ENCODE results near the gene KIDINS220.

KIDINS220 gene

DNA sequence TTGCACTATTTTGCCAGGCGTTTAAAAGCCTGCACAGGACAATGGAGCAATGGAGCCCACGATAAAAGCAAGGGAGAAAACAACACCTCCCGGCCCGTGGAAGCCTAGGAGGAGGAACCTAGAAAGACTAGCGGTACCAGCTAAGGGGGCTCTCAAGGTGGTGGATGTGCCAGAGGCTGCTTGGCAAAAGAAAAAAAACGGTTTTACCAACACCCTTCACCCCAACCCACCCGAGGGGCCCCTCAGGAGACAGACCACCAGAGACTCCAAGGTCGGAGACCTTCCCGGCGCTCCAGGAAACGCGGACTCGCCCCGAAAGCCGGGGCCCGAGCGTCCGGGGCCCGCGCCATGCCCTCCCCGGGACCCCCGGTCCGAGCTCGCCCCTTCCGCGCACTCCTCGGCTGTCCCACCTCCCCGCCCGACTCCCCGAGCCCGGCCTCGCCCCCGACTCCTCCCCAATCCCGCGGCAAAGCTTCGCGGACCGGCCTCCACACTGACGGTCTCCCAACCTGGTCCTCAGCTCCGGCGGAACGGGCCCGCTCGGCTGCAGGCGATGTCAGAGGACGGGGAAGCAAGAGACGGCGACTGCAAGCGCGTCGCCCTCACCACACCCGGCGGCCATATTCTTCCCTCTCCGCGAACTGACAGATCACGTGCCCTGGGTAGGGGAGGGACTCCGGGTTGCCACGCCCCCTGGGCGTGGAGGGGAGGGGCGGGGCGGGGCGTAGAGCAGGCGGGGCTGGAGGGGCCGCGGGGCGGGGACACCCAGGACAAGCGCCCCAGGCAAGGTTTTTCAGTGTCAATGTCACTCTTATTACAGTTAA lies at the start of gene KIDINS220:
Gene KIDINS220, minus strand, starts transcription at position 643 of the 824 bp plus-strand sequence. CDS start 10,520 bp downstream, outside the sequence.
- no peaks in the 10 kb centered on the region for H3K27me3 ChIP-seq (ENCODE audit: insufficient read depth, low read length)
- peaks cover 15% of the 10 kb centered on the region for H3K4me1 ChIP-seq (ENCODE audit: insufficient read depth, low read length)
- H3K9me3 ChIP-seq (ENCODE audit: low read length), result no peaks in the 10 kb centered on the region

DNA sequence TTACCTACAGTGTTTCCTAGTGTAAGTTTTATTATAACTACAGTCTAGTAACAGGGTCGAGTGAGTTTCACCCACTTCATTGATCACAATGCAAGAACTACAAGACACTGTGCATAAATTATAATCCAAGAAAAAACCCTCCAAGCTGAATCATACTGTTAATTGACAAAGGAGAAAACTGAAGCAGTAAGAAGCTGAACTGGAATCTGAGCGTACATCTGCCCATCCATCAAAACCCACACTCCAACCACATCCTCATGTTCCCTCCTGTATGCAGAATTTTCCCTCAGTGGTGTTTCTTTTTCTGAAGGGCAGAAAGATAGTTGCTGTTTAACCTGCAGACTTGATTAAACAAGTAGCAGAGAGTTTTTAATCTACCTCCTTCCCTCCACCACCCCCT lies 49.5 kb upstream of the KIDINS220 start:
- H2AFZ ChIP-seq (ENCODE audit: low read depth, low read length), result no peak overlapping the region
- H3K4me1 ChIP-seq (ENCODE audit: insufficient read depth, low read length), result no peaks in the 10 kb centered on the region
- no peaks in the 10 kb centered on the region for H3K9me3 ChIP-seq (ENCODE audit: low read length)
- no peak overlapping the region for H3K4me3 ChIP-seq (ENCODE audit: low read length)
- H3K27me3 ChIP-seq (ENCODE audit: insufficient read depth, low read length), result no peaks in the 10 kb centered on the region
- peaks cover 9% of the 10 kb centered on the region for H3K36me3 ChIP-seq (ENCODE audit: insufficient read depth, low read length)

More for the DNA sequence above, at the start of gene KIDINS220:
- H3K4me3 ChIP-seq (ENCODE audit: low read length), result peak within 1 kb of the TSS; percentile 99
- no peaks in the 10 kb centered on the region for H3K36me3 ChIP-seq (ENCODE audit: insufficient read depth, low read length)
- peak within 1 kb of the TSS; percentile 84 for H2AFZ ChIP-seq (ENCODE audit: low read depth, low read length)

DNA sequence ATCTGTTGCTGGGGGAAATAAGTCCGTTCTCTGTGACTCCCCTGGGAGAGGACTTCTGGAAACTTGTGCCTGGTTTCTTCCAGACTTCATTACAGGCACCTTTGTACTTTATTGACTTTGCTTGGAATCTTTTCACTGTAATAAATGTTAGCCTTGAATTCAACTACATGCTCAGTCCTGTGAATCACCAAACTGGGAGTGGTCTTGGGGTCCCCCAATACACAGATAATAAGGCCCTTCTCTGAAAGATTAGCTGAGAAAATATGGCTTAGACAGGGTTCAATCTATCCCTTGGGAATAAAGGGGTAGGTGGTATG lies 48.7 kb upstream of the KIDINS220 start:
- Histone ChIP-seq H3K27me3 (ENCODE audit: insufficient read depth, low read length) (no peaks in the 10 kb centered on the region), H3K36me3 (ENCODE audit: insufficient read depth, low read length) (peaks cover 11% of the 10 kb centered on the region), H3K4me1 (ENCODE audit: insufficient read depth, low read length) (no peaks in the 10 kb centered on the region), H3K9me3 (ENCODE audit: low read length) (no peaks in the 10 kb centered on the region), H3K4me3 (ENCODE audit: low read length) (no peak overlapping the region), H2AFZ (ENCODE audit: low read depth, low read length) (no peak overlapping the region)

DNA sequence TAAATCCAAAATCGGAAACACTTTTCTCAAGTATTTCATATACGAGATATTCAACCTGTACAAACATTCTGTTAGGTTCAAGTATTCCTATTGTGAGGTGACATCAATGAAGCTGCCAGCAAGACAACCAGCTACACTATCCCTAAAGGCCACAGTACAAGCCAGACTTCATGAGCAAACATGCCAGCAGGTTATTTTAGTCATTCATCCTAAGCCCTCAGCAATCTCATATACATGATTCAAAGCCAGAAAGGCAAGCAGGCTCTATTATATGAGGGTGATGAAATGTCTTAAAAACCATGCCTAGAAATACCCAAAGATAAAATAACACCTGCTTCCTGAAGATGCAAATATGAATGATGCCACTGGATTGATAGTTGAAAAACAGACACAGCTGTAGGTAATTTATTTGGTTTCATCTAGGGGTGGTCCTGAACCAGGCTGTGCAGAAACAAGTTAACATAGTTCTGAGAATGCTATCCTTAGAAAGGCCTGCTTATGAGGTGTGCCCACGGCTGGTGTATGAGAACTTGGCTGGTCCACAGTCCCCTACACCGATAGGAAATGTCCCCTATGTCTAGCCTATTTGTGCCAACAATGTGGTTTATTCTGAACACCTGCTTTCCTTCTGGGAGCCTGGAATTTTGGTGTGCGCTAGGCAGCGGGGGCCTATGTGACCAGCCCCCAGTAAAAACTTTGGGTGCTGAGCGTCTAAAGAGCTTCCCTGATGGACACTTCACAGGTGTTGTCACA lies 48.2 kb upstream of the KIDINS220 start:
- H3K9me3 ChIP-seq (ENCODE audit: low read length), result no peaks in the 10 kb centered on the region
- H3K36me3 ChIP-seq (ENCODE audit: insufficient read depth, low read length), result peaks cover 15% of the 10 kb centered on the region
- H2AFZ ChIP-seq (ENCODE audit: low read depth, low read length), result no peak overlapping the region
- H3K4me3 ChIP-seq (ENCODE audit: low read length), result no peak overlapping the region
- H3K27me3 ChIP-seq (ENCODE audit: insufficient read depth, low read length), result no peaks in the 10 kb centered on the region
- H3K4me1 ChIP-seq (ENCODE audit: insufficient read depth, low read length), result no peaks in the 10 kb centered on the region

DNA sequence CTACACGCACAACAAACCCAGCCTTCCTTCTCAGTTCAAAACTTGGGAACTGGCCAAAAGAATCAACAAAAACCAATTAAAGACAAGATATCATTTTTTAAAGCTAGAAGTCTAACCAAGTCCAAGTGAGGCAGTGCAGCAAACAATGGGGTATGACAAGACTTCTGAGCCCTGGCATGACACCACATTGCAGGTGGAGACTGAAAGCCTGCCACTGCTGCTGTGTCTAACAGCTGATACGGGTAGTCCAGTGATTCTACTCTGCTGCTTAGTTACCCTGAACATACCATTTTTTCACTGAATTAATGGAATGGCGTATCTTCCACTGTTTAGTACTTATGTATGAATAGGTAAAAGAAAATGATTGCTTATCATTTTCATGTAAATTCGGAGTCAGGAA lies 47.4 kb upstream of the KIDINS220 start:
- no peaks in the 10 kb centered on the region for H3K27me3 ChIP-seq (ENCODE audit: insufficient read depth, low read length)
- no peaks in the 10 kb centered on the region for H3K9me3 ChIP-seq (ENCODE audit: low read length)
- H3K4me1 ChIP-seq (ENCODE audit: insufficient read depth, low read length), result no peaks in the 10 kb centered on the region
- no peak overlapping the region for H3K4me3 ChIP-seq (ENCODE audit: low read length)
- H2AFZ ChIP-seq (ENCODE audit: low read depth, low read length), result no peak overlapping the region
- H3K36me3 ChIP-seq (ENCODE audit: insufficient read depth, low read length), result peaks cover 21% of the 10 kb centered on the region

DNA sequence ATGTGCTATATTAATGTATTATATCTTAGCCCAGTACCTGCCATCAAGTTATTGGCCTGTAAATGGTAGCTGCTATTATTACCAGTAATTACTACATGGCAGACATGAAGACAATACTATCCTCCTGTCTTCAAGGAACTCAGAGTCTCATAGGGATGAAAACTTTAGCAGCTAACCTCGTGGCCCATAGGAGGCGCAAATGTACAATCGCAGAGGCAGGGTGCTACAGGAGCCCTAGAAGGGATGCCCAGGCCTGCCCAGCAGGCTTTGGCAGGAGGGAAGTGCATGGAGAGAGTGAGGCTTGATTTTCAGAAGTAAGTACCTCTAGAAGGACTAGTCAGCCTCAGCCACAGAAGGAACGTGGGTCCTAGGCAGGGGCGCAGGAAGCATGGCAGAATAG lies 44.7 kb upstream of the KIDINS220 start:
- Histone ChIP-seq H3K4me3 (ENCODE audit: low read length) (no peak overlapping the region), H3K9me3 (ENCODE audit: low read length) (no peaks in the 10 kb centered on the region), H3K4me1 (ENCODE audit: insufficient read depth, low read length) (no peaks in the 10 kb centered on the region), H3K36me3 (ENCODE audit: insufficient read depth, low read length) (peaks cover 27% of the 10 kb centered on the region), H2AFZ (ENCODE audit: low read depth, low read length) (no peak overlapping the region), H3K27me3 (ENCODE audit: insufficient read depth, low read length) (no peaks in the 10 kb centered on the region)

DNA sequence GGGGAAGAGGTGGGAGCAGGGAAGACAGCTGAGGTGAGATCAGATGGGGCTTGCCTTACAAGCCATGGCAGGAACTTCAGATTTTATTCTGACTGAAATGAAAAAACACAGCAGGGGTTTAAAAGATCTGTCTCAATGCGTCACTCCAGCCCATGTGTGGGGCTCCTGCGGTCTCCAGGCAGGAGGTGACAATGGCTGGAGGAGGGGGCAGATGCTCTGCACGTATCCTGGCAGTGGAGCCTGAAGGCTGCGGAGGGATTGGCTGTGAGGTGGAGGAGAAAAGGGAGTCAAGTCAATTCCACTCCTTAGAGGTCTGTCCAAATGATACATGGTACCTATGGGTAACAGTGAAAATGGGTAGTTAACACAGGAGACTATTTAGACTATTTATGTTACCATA lies 40.5 kb upstream of the KIDINS220 start:
- no peak overlapping the region for H2AFZ ChIP-seq (ENCODE audit: low read depth, low read length)
- no peaks in the 10 kb centered on the region for H3K9me3 ChIP-seq (ENCODE audit: low read length)
- H3K4me1 ChIP-seq (ENCODE audit: insufficient read depth, low read length), result no peaks in the 10 kb centered on the region
- H3K36me3 ChIP-seq (ENCODE audit: insufficient read depth, low read length), result peaks cover 32% of the 10 kb centered on the region
- H3K27me3 ChIP-seq (ENCODE audit: insufficient read depth, low read length), result no peaks in the 10 kb centered on the region
- H3K4me3 ChIP-seq (ENCODE audit: low read length), result no peak overlapping the region

DNA sequence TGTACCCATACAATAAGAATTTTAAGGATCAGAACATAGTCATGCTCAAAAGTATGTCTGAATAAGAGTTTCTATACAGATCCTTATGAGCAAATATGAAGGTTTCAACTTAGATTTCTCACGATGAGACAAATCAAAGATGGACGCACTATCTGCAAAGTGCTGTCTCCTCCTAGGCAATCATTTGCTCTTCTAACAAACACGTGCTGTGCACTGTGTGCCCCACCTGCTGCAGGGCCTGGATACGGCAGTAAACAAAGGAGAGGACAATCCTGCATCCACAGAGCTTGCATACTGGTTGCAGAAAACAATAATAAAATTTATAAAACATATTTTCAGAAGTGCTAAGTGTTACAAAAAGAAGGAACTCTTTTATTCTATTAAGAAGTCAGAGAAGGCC lies 39.9 kb upstream of the KIDINS220 start:
- no peak overlapping the region for H2AFZ ChIP-seq (ENCODE audit: low read depth, low read length)
- peaks cover 30% of the 10 kb centered on the region for H3K36me3 ChIP-seq (ENCODE audit: insufficient read depth, low read length)
- no peaks in the 10 kb centered on the region for H3K9me3 ChIP-seq (ENCODE audit: low read length)
- no peak overlapping the region for H3K4me3 ChIP-seq (ENCODE audit: low read length)
- H3K27me3 ChIP-seq (ENCODE audit: insufficient read depth, low read length), result no peaks in the 10 kb centered on the region
- H3K4me1 ChIP-seq (ENCODE audit: insufficient read depth, low read length), result no peaks in the 10 kb centered on the region

DNA sequence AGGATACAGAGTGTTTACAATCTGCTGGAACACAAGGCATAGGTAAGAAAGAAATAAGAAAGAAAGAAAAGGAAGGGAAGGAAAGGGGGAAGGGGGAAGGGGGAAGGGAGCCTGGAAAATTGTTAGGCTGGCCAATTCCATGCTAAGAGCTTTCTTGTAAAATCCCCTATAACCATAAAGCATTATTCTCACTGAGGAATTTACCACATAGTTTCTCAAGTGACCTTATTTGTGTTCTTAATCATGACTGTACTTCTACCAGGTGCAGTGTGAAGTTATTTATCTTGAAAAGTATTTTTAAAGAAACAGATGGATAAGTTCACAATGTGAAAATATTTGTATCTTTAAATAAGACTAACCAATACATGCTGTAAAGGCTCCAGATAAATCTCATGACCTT lies 39.2 kb upstream of the KIDINS220 start:
- no peaks in the 10 kb centered on the region for H3K4me1 ChIP-seq (ENCODE audit: insufficient read depth, low read length)
- H3K27me3 ChIP-seq (ENCODE audit: insufficient read depth, low read length), result no peaks in the 10 kb centered on the region

DNA sequence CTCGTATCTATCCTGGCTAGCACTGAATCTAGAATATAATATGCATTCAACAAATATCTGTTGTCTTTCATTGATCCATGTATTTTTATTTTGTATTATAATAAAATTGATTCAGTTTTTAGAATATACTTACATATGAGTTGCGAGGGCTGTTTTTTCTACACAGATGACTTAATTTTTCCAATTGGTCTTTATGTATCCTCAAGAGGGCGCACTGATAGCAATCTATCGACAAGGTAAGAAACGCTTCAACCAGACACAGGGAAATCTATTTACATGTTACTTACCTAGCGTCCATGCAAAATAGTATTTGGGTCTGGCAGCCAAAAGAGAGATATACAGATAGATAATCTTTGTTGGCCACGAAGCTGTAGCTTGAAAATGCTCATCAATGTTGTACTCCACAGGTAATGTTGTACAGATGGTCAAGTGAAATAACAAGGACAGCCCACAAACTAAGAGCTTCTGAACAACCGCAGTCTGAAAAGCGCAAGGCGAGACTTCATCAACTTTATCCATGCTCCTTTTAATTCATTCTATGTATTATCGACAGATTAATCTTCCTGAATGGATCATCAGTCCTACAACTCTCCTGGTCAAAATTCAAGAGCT lies 35.5 kb upstream of the KIDINS220 start:
- Histone ChIP-seq H3K4me3 (ENCODE audit: low read length) (no peak overlapping the region), H3K27me3 (ENCODE audit: insufficient read depth, low read length) (no peaks in the 10 kb centered on the region), H2AFZ (ENCODE audit: low read depth, low read length) (no peak overlapping the region), H3K36me3 (ENCODE audit: insufficient read depth, low read length) (peaks cover 20% of the 10 kb centered on the region), H3K4me1 (ENCODE audit: insufficient read depth, low read length) (no peaks in the 10 kb centered on the region), H3K9me3 (ENCODE audit: low read length) (no peaks in the 10 kb centered on the region)

More for the DNA sequence above, 39.2 kb upstream of the KIDINS220 start:
- Histone ChIP-seq H2AFZ (ENCODE audit: low read depth, low read length) (no peak overlapping the region), H3K9me3 (ENCODE audit: low read length) (no peaks in the 10 kb centered on the region), H3K4me3 (ENCODE audit: low read length) (no peak overlapping the region), H3K36me3 (ENCODE audit: insufficient read depth, low read length) (peaks cover 28% of the 10 kb centered on the region)

DNA sequence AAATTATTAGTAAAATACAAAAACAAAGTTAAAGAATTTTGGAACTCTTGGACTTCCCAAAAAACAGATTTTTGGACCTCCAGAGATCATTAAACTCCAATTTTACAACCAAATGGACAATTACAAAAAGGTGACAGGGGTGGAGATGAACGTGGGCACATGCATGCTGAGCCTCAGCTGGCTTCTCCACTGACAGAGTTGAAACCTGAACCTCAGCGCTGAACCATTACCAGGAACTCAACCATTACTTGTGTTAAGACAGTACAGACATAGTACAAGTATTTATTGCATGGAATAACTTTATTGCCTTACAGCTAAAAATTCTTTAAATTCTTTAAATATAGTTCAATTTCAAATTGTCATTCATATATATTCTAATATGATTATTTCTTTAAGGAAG lies 33.0 kb upstream of the KIDINS220 start:
- no peaks in the 10 kb centered on the region for H3K27me3 ChIP-seq (ENCODE audit: insufficient read depth, low read length)
- no peaks in the 10 kb centered on the region for H3K9me3 ChIP-seq (ENCODE audit: low read length)
- H3K4me1 ChIP-seq (ENCODE audit: insufficient read depth, low read length), result no peaks in the 10 kb centered on the region
- no peak overlapping the region for H2AFZ ChIP-seq (ENCODE audit: low read depth, low read length)
- peaks cover 11% of the 10 kb centered on the region for H3K36me3 ChIP-seq (ENCODE audit: insufficient read depth, low read length)
- H3K4me3 ChIP-seq (ENCODE audit: low read length), result no peak overlapping the region

DNA sequence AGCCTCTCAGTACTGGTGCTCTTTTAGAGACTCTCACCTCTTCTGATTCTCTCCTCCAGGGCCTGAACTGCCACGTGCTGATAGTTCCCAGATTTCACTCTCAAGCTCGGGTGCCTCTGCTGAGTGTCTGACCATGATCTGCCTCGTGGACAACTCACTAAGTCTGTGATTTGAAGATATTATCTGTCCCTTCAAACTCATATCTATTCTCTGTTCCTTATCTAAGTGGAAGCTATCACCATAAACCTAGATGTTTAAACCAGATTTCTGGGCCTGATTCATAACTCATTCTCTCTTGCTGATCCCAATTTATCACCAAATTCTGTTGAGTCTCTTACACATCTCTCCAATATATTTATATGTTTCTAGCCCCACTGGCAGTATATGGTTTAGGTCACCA lies 29.9 kb upstream of the KIDINS220 start:
- peaks cover 13% of the 10 kb centered on the region for H3K36me3 ChIP-seq (ENCODE audit: insufficient read depth, low read length)
- no peaks in the 10 kb centered on the region for H3K27me3 ChIP-seq (ENCODE audit: insufficient read depth, low read length)
- H2AFZ ChIP-seq (ENCODE audit: low read depth, low read length), result no peak overlapping the region
- no peaks in the 10 kb centered on the region for H3K4me1 ChIP-seq (ENCODE audit: insufficient read depth, low read length)
- H3K4me3 ChIP-seq (ENCODE audit: low read length), result no peak overlapping the region
- H3K9me3 ChIP-seq (ENCODE audit: low read length), result no peaks in the 10 kb centered on the region

DNA sequence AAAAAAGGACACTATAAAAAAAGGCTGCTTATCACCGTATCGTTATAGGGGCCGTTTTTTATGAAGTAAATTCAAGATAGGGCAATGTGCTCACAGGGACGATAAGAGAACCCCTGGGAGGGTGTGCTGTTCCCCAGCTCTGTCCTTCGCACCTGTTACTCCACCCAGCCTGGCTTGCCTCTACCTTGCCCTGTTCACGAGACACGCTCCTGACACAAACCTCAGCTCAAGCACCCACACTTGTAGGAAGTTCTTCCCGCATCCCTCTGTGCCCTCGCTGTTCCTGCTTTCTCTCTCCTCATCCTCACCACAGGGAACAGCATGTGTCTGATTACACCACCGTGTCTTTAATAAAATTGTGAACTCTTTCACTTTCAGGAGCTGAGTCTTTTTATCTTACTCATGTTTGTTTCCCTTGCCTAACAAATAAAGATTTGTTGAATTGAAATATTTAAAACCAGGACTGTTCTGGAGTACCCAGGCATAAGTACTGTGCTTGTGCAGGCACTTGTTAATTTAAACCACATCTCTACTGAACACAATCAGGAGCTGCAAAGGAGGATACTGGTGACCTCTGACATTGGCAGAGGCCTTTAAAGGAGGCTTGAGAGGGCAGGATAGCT lies 26.0 kb upstream of the KIDINS220 start:
- no peaks in the 10 kb centered on the region for H3K27me3 ChIP-seq (ENCODE audit: insufficient read depth, low read length)
- H2AFZ ChIP-seq (ENCODE audit: low read depth, low read length), result no peak overlapping the region
- H3K4me1 ChIP-seq (ENCODE audit: insufficient read depth, low read length), result no peaks in the 10 kb centered on the region
- H3K9me3 ChIP-seq (ENCODE audit: low read length), result no peaks in the 10 kb centered on the region
- peaks cover 22% of the 10 kb centered on the region for H3K36me3 ChIP-seq (ENCODE audit: insufficient read depth, low read length)
- H3K4me3 ChIP-seq (ENCODE audit: low read length), result no peak overlapping the region
